H9 (cell line): Measurements from ENCODE around the gene MYD88. TPM values are rescaled to one million over a fixed set of nuclear protein-coding genes. Genes with fewer than 3 reads are reported as not detected.
A peak's percentile ranks its signal among the peaks of the same experiment; 100 is the strongest.

Experiments used
- DNase-seq: peaks from one replicate; pipeline ENCODE4 v3.0.0-alpha.2; 2017
- H2AFZ ChIP-seq: one replicate; pipeline ENCODE4 v1.6.1; 2013; ENCODE audit warnings: mild to moderate bottlenecking, low read length, control low read depth, moderate library complexity
- H2AK5ac ChIP-seq: 2 replicates; pipeline ENCODE4 v1.6.1; 2013; ENCODE audit warnings: low read length, control low read depth, mixed read lengths; ENCODE audit not compliant: insufficient read length
- H2BK120ac ChIP-seq: one replicate; pipeline ENCODE4 v1.6.1; 2013; ENCODE audit warnings: low read depth, mild to moderate bottlenecking, low read length, control low read depth, inconsistent platforms; ENCODE audit not compliant: poor library complexity, severe bottlenecking
- H2BK12ac ChIP-seq: 2 replicates; pipeline ENCODE4 v1.6.1; 2013; ENCODE audit warnings: low read length, control low read depth, mixed read lengths, low read depth; ENCODE audit not compliant: insufficient read length
- H2BK15ac ChIP-seq: 2 replicates; pipeline ENCODE4 v1.6.1; 2013; ENCODE audit warnings: low read depth, low read length, control low read depth
- H2BK20ac ChIP-seq: one replicate; pipeline ENCODE4 v1.6.1; 2013; ENCODE audit warnings: low read depth, mild to moderate bottlenecking, low read length, control low read depth, inconsistent platforms; ENCODE audit not compliant: poor library complexity, severe bottlenecking
- H2BK5ac ChIP-seq: 2 replicates; pipeline ENCODE4 v1.6.1; 2013; ENCODE audit warnings: low read length, control low read depth, mixed read lengths; ENCODE audit not compliant: insufficient read length
- H3K14ac ChIP-seq: 2 replicates; pipeline ENCODE4 v1.6.1; 2013; ENCODE audit warnings: low read length, control low read depth; ENCODE audit not compliant: insufficient read depth
- H3K18ac ChIP-seq: 2 replicates; pipeline ENCODE4 v1.6.1; 2013; ENCODE audit warnings: low read depth, mild to moderate bottlenecking, mixed read lengths, low read length, control low read depth; ENCODE audit not compliant: insufficient read length
- H3K23ac ChIP-seq: 2 replicates; pipeline ENCODE4 v1.6.1; 2013; ENCODE audit warnings: low read length, control low read depth, mixed read lengths, low read depth; ENCODE audit not compliant: insufficient read length
- H3K23me2 ChIP-seq: 2 replicates; pipeline ENCODE4 v1.6.1; 2013; ENCODE audit warnings: low read depth, mild to moderate bottlenecking, mixed read lengths, low read length, control low read depth; ENCODE audit not compliant: insufficient read length, poor library complexity, severe bottlenecking
- H3K27ac ChIP-seq: 2 replicates; pipeline ENCODE4 v1.5.1; 2013; ENCODE audit warnings: low read length, control low read depth, mixed read lengths, low read depth; ENCODE audit not compliant: insufficient read length
- H3K27me3 ChIP-seq: 2 replicates; pipeline ENCODE4 v1.6.1; 2013; ENCODE audit warnings: low read length, control low read depth, inconsistent platforms; ENCODE audit not compliant: insufficient read depth
- H3K4ac ChIP-seq: 2 replicates; pipeline ENCODE4 v1.6.1; 2013; ENCODE audit warnings: low read depth, mild to moderate bottlenecking, control low read depth, inconsistent platforms, low read length, moderate library complexity
- H3K4me1 ChIP-seq: 2 replicates; pipeline ENCODE4 v1.6.1; 2013; ENCODE audit warnings: low read length, control low read depth, inconsistent platforms; ENCODE audit not compliant: insufficient read depth
- H3K4me2 ChIP-seq: 2 replicates; pipeline ENCODE4 v1.6.1; 2013; ENCODE audit warnings: low read length, control low read depth, mixed read lengths; ENCODE audit not compliant: insufficient read length, insufficient read depth
- H3K56ac ChIP-seq: 2 replicates; pipeline ENCODE4 v1.6.1; 2013; ENCODE audit warnings: low read depth, mild to moderate bottlenecking, mixed read lengths, low read length, control low read depth; ENCODE audit not compliant: insufficient read length
- H3K79me1 ChIP-seq: 2 replicates; pipeline ENCODE4 v1.6.1; 2013; ENCODE audit warnings: low read depth, mild to moderate bottlenecking, moderate library complexity, low read length, control low read depth, inconsistent platforms; ENCODE audit not compliant: insufficient read depth, poor library complexity, severe bottlenecking
- H3K79me2 ChIP-seq: 2 replicates; pipeline ENCODE4 v1.6.1; 2013; ENCODE audit warnings: low read length, control low read depth, inconsistent platforms; ENCODE audit not compliant: insufficient read depth
- H3K9ac ChIP-seq: 2 replicates; pipeline ENCODE4 v1.6.1; 2013; ENCODE audit warnings: low read length, control low read depth, mixed read lengths; ENCODE audit not compliant: insufficient read length; ENCODE audit errors: extremely low read depth
- H3K9me3 ChIP-seq: one replicate; pipeline ENCODE4 v1.6.1; 2013; ENCODE audit warnings: low read depth, low read length, inconsistent platforms; ENCODE audit not compliant: control insufficient read depth
- H3T11ph ChIP-seq: one replicate; pipeline ENCODE4 v1.6.1; 2013; ENCODE audit warnings: mild to moderate bottlenecking, low read length, control low read depth, inconsistent platforms
- H4K20me1 ChIP-seq: one replicate; pipeline ENCODE4 v1.6.1; 2013; ENCODE audit not compliant: control insufficient read depth, insufficient read length, insufficient read depth
- H4K5ac ChIP-seq: 2 replicates; pipeline ENCODE4 v1.6.1; 2013; ENCODE audit warnings: low read depth, mild to moderate bottlenecking, mixed read lengths, low read length, control low read depth; ENCODE audit not compliant: insufficient read length
- H4K8ac ChIP-seq: replicated peaks from 2 replicates; pipeline ENCODE4 v1.6.1; 2013; ENCODE audit warnings: low read length, control low read depth, mixed read lengths, low read depth; ENCODE audit not compliant: insufficient read length
- H4K91ac ChIP-seq: 2 replicates; pipeline ENCODE4 v1.6.1; 2013; ENCODE audit warnings: low read depth, mild to moderate bottlenecking, moderate library complexity, mixed read lengths, low read length, control low read depth; ENCODE audit not compliant: insufficient read length
- H3K27ac Mint-ChIP-seq, 3 experiments: 2 replicates in 2 of 3; 3 replicates in 1 of 3; pipeline ENCODE4 v1.8.0; 2020 to 2021; ENCODE audit warnings: mixed read lengths in 3 of 3, mild to moderate bottlenecking in 1 of 3, moderate library complexity in 1 of 3
- H3K27me3 Mint-ChIP-seq: 2 replicates; pipeline ENCODE4 v1.8.0; 2021; ENCODE audit warnings: low read depth, mild to moderate bottlenecking, moderate library complexity, mixed read lengths
- H3K36me3 Mint-ChIP-seq, 3 experiments: 2 replicates in 2 of 3; 3 replicates in 1 of 3; pipeline ENCODE4 v1.8.0; 2020 to 2021; ENCODE audit warnings: low read depth in 3 of 3, mixed read lengths in 3 of 3; ENCODE audit not compliant: insufficient read depth in 1 of 3
- H3K4me1 Mint-ChIP-seq, 2 experiments: 2 replicates each; pipeline ENCODE4 v1.8.0; 2020; ENCODE audit warnings: mixed read lengths in 2 of 2
- H3K4me3 Mint-ChIP-seq, 2 experiments: 2 replicates in 1 of 2; 3 replicates in 1 of 2; pipeline ENCODE4 v1.8.0; 2020 to 2021; ENCODE audit warnings: mild to moderate bottlenecking in 2 of 2, mixed read lengths in 2 of 2, moderate library complexity in 1 of 2
- H3K9me3 Mint-ChIP-seq, 2 experiments: 2 replicates in 1 of 2; 3 replicates in 1 of 2; pipeline ENCODE4 v1.8.0; 2020; ENCODE audit warnings: mild to moderate bottlenecking in 2 of 2, mixed read lengths in 2 of 2, moderate library complexity in 1 of 2
- CTCF ChIP-seq: fragments of 200-600 bp; sonication (generic); conservative IDR thresholded peaks from 3 replicates; pipeline ENCODE4 v1.8.0; 2021; ENCODE audit warnings: antibody characterized with exemption, mild to moderate bottlenecking
- WGBS: extraction: QIAGEN DNeasy Blood & Tissue Kit; methylation state at CpG from one replicate; pipeline ENCODE4 v1.1.7; 2013; ENCODE audit warnings: missing lambda C conversion rate, low lambda C conversion rate, mixed read lengths; ENCODE audit not compliant: insufficient read length; ENCODE audit errors: extremely low coverage; 5-methylcytosine and 5-hydroxymethylcytosine counted together
- total RNA-seq: library from RNA; stranded (reverse); gene quantifications from 2 replicates; pipeline ENCODE4 v1.2.1, GENCODE V29; 2021

The MYD88 gene
- total RNA-seq, 1 experiment from 2014 or later = 33.4 TPM

GRCh38 chr3:38150780-38151528 is 12.5 kb downstream of the MYD88 start:
- H4K91ac ChIP-seq = no peak overlapping the region
- Mint-ChIP-seq H3K27me3 (no peaks in the 10 kb centered on the region; the same call in 1 of the 2 replicates), H3K4me3 (no peak overlapping the region), H3K4me1 (peaks cover 0 to 4% of the 10 kb centered on the region in 2 experiments; a peak in 2 of 4 replicates), H3K27ac (no peak overlapping the region), H3K36me3 (peaks cover 0 to 6% (median 2%) of the 10 kb centered on the region in 3 experiments; a peak in 2 of 7 replicates), H3K9me3 (peaks cover 8 to 11% of the 10 kb centered on the region in 2 experiments; a peak in 4 of 5 replicates)
- H4K8ac ChIP-seq = no peak overlapping the region
- H2BK120ac ChIP-seq = no peak overlapping the region
- DNase-seq = no peak
- H3K27ac ChIP-seq = no peak overlapping the region
- no peaks in the 10 kb centered on the region for H3K79me1 ChIP-seq
- H3K4me2 ChIP-seq = no peak overlapping the region
- H3K27me3 ChIP-seq = no peaks in the 10 kb centered on the region
- H3T11ph ChIP-seq = no peak overlapping the region
- H2AFZ ChIP-seq = no peak overlapping the region
- H3K14ac ChIP-seq = no peak overlapping the region
- H3K79me2 ChIP-seq = no peaks in the 10 kb centered on the region
- H3K9me3 ChIP-seq = no peaks in the 10 kb centered on the region
- no peak overlapping the region for H2BK12ac ChIP-seq
- no peak overlapping the region for H3K9ac ChIP-seq
- no CpG with 5 or more reads among the region's 3 CpGs for WGBS
- H3K18ac ChIP-seq = no peak overlapping the region
- H2BK15ac ChIP-seq = no peak overlapping the region
- no peak overlapping the region for H2AK5ac ChIP-seq
- TF ChIP-seq CTCF = peak; percentile 51
- no peaks in the 10 kb centered on the region for H3K23me2 ChIP-seq
- no peak overlapping the region for H3K4ac ChIP-seq
- no peak overlapping the region for H3K56ac ChIP-seq
- no peak overlapping the region for H2BK5ac ChIP-seq
- H4K20me1 ChIP-seq = no peaks in the 10 kb centered on the region
- no peak overlapping the region for H4K5ac ChIP-seq
- no peak overlapping the region for H3K23ac ChIP-seq
- H3K4me1 ChIP-seq = no peaks in the 10 kb centered on the region
- H2BK20ac ChIP-seq = no peak overlapping the region
